Esophagus (tissue), 2 donors: ENCODE results near the gene PDE8A. TPM values are rescaled to one million over a fixed set of nuclear protein-coding genes. Genes with fewer than 3 reads are reported as not detected.

Experiments used
- H3K27ac ChIP-seq, 2 donors: one replicate each; pipeline ENCODE4 v1.5.1; 2013; ENCODE audit warnings: low read depth in 2 of 2, mild to moderate bottlenecking in 2 of 2, inconsistent platforms in 1 of 2, low read length in 1 of 2, moderate library complexity in 1 of 2
- H3K27me3 ChIP-seq, 2 donors: one replicate each; pipeline ENCODE4 v1.6.1; 2013; ENCODE audit warnings: low read length in 2 of 2, control low read depth in 1 of 2, mild to moderate bottlenecking in 1 of 2; ENCODE audit not compliant: insufficient read depth in 2 of 2, control insufficient read depth in 1 of 2
- H3K36me3 ChIP-seq, 2 donors: one replicate each; pipeline ENCODE4 v1.6.1; 2013; ENCODE audit warnings: low read length in 1 of 2; ENCODE audit not compliant: control insufficient read depth in 2 of 2, insufficient read depth in 2 of 2
- H3K4me1 ChIP-seq, 2 donors: one replicate each; pipeline ENCODE4 v1.6.1; 2013; ENCODE audit warnings: low read length in 1 of 2; ENCODE audit not compliant: control insufficient read depth in 2 of 2, insufficient read depth in 2 of 2
- H3K4me3 ChIP-seq, 2 donors: one replicate each; pipeline ENCODE4 v1.5.1; 2013; ENCODE audit warnings: low read length in 2 of 2, mild to moderate bottlenecking in 2 of 2, low read depth in 1 of 2, moderate library complexity in 1 of 2
- H3K9me3 ChIP-seq, 2 donors: one replicate each; pipeline ENCODE4 v1.6.1; 2013; ENCODE audit warnings: mild to moderate bottlenecking in 2 of 2, low read depth in 1 of 2, low read length in 1 of 2, moderate library complexity in 1 of 2; ENCODE audit not compliant: control insufficient read depth in 2 of 2, insufficient read depth in 1 of 2
- WGBS, 2 donors: extraction: QIAGEN DNeasy Blood & Tissue Kit; methylation state at CpG; one replicate each; pipeline ENCODE4 v1.1.7; 2013; 5-methylcytosine and 5-hydroxymethylcytosine counted together
- polyA plus RNA-seq, 2 donors: library from polyadenylated mRNA; stranded (reverse); fragments of 200-250 nt; gene quantifications; one replicate each; pipeline ENCODE4 v1.2.3, GENCODE V29; 2013
- donor health status: healthy with polysubstance abuse.
- donor health status: Bipolar disorder and iron deficiency.

PDE8A gene
- polyA plus RNA-seq, 2 donors = 6.6 to 10.1 TPM

DNA sequence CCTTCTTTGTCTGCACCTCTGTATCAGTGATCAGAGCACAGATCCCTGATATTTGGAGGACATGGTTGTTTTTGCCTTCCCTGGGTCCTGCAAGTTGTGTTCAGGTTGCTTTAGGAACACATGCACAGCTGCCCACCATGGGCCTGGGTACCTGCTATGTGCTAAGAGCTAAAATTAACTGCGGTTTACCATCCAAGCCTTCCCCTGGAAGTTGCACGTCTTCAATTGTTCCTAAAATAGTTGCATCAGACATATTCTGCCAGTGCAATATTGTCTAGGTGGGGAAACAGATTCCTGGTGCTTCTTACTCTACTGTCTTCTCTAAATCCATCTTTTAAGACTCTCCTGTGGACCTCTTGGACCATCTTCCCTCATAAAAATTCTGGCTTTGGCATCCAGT is 80.9 kb downstream of the PDE8A start:
- Histone ChIP-seq H3K36me3 (no peaks in the 10 kb centered on the region), H3K27me3 (no peaks in the 10 kb centered on the region), H3K27ac (no peak overlapping the region), H3K4me1 (no peaks in the 10 kb centered on the region), H3K4me3 (no peak overlapping the region), H3K9me3 (no peaks in the 10 kb centered on the region)
- WGBS, 2 donors = 90 to 94% methylated on average over 2 of the region's 2 CpGs

DNA sequence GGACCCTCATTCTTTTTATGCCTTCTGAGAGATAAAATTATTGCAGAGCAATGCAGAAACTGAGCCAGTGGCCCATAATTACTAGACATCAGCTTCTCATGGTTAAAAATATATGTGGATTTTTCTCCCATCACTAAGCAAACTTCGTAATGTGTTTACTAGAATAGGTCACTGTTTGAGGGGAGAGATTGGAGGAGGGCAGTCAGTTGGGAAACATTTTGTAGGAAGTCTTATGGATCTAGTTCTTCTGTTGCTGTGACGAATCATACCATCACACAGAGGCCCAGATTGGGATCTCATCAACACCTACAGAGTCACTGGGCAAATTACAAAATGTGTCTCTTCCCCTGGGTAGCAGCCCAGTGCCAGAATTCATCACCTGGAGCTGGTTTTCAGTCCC is 81.4 kb downstream of the PDE8A start:
- H3K27ac ChIP-seq = no peak overlapping the region
- no peaks in the 10 kb centered on the region for H3K4me1 ChIP-seq
- H3K36me3 ChIP-seq = peaks cover 0 to under 1% of the 10 kb centered on the region in 2 donors
- no peaks in the 10 kb centered on the region for H3K9me3 ChIP-seq
- no peaks in the 10 kb centered on the region for H3K27me3 ChIP-seq
- no peak overlapping the region for H3K4me3 ChIP-seq
- 93 to 97% methylated on average over 2 of the region's 2 CpGs for WGBS, 2 donors

DNA sequence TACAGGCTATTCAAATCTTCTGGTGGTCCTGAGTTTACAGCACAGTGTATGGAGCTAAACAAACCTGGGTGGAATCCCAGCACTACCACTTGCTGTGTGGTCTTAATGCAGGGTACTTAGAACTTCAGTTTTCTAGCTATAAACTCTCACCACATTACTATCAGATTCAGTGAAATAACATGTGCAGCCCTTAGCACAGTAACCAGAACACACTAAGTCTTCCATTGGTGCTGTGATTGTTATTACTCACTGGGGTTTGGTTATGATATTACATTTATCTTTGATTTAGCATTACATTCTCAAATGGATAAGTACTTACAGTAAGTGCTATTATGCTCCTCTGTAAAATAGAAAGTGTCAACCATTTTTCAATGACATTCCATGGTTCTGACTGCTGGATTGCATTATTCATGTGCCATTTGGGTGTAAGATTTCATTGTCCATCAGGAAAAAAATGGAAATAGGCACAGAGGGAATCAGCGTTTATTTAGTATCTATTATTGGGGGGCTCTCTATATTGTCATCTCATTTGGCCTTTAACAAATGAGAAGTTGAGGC is 81.9 kb downstream of the PDE8A start:
- peaks cover 0 to 3% of the 10 kb centered on the region in 2 donors for H3K36me3 ChIP-seq
- 96% methylated on average over 1 of the region's 1 CpG for WGBS, 2 donors
- H3K9me3 ChIP-seq = no peaks in the 10 kb centered on the region
- no peaks in the 10 kb centered on the region for H3K4me1 ChIP-seq
- no peaks in the 10 kb centered on the region for H3K27me3 ChIP-seq
- H3K4me3 ChIP-seq = no peak overlapping the region
- H3K27ac ChIP-seq = no peak overlapping the region

DNA sequence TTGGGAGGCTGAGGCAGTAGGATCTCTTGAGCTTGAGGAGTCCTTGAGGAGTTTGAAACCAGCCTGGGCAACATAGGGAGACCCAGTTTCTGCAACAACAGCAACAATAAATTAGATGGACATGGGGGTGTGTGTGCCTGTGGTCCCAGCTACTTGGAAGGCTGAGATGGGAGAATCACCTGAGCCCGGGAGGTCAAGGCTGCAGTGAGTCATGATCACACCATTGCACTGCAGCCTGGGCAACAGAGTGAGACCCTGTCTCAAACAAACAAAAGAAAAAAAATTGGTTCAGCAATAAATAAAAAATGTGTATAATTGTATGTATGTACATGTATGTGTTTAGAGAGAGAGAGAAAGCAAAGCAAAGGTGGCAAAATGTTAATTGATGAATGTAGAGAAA is 83.1 kb downstream of the PDE8A start:
- WGBS, 2 donors = 91 to 92% methylated on average over 1 of the region's 1 CpG
- H3K27ac ChIP-seq = no peak overlapping the region
- peaks cover 0 to 3% of the 10 kb centered on the region in 2 donors for H3K36me3 ChIP-seq
- H3K4me3 ChIP-seq = no peak overlapping the region
- H3K9me3 ChIP-seq = no peaks in the 10 kb centered on the region
- H3K4me1 ChIP-seq = no peaks in the 10 kb centered on the region
- H3K27me3 ChIP-seq = no peaks in the 10 kb centered on the region

DNA sequence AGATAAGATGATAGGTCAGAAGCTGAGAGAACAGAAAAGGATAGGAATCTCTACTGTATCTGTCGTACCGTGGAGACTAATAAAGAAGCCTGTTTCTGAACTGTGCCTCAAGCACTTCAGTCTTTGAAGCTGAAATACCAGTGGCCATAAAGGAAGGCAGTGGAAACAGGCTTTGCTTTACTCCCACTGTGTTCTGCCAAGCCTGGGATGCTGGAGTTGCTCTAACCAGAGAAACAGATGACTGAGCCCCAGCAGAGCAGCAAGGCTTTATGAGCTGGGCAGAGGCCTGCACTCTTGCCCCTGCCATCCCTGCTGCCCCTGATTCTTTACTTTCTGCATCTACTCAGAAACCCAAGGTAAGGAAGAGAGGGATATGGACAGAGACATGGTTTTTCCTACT is 89.4 kb downstream of the PDE8A start:
- Histone ChIP-seq H3K9me3 (no peaks in the 10 kb centered on the region), H3K4me1 (no peaks in the 10 kb centered on the region), H3K4me3 (no peak overlapping the region), H3K36me3 (peaks cover 0 to 3% of the 10 kb centered on the region in 2 donors), H3K27ac (no peak overlapping the region), H3K27me3 (no peaks in the 10 kb centered on the region)
- 93 to 98% methylated on average over 2 of the region's 2 CpGs for WGBS, 2 donors

DNA sequence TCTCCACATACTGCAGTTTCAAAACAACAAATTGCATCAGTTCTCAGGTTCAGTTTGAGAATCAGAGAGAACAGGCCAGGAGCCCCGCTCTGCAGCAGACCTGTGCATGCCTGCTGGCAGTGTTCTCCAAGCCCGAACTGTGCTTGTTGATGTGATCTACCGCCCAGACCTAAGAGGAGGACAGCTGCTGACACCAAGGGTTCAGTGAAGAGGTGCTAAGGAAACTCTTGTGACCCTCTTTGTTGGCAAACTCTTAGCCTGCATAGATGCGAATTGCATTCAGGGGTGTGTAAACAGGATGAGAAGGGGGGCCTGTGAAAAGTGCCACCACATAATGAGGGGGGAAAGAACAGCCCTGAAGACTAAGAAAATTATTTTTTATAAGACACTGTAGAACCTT is 89.8 kb downstream of the PDE8A start:
- Histone ChIP-seq H3K36me3 (peaks cover 0 to 3% of the 10 kb centered on the region in 2 donors), H3K27ac (no peak overlapping the region), H3K9me3 (no peaks in the 10 kb centered on the region), H3K4me1 (no peaks in the 10 kb centered on the region), H3K27me3 (no peaks in the 10 kb centered on the region), H3K4me3 (no peak overlapping the region)
- 89 to 95% methylated on average over 4 of the region's 4 CpGs for WGBS, 2 donors

DNA sequence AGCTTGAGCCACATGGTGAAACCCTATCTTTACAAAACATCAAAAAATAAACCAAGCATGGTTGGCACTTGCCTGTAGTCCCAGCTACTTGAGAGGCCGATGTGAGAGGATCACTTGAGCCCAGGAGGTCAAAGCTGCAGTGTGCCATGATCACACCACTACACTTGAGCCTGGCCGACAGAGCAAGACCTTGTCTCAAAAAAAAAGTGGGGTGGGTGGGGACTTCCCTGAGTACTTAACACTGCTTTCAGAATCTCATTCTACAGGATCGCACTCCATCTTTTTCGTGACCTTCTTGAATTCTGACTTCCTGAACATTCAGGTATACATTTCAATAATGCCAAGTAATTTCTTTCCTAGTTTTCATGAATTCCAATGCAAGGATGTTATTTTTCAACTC is 91.3 kb downstream of the PDE8A start:
- Histone ChIP-seq H3K4me3 (no peak overlapping the region), H3K9me3 (no peaks in the 10 kb centered on the region), H3K27ac (no peak overlapping the region), H3K36me3 (peaks cover 0 to 3% of the 10 kb centered on the region in 2 donors), H3K4me1 (no peaks in the 10 kb centered on the region), H3K27me3 (no peaks in the 10 kb centered on the region)
- 87 to 91% methylated on average over 4 of the region's 4 CpGs for WGBS, 2 donors

DNA sequence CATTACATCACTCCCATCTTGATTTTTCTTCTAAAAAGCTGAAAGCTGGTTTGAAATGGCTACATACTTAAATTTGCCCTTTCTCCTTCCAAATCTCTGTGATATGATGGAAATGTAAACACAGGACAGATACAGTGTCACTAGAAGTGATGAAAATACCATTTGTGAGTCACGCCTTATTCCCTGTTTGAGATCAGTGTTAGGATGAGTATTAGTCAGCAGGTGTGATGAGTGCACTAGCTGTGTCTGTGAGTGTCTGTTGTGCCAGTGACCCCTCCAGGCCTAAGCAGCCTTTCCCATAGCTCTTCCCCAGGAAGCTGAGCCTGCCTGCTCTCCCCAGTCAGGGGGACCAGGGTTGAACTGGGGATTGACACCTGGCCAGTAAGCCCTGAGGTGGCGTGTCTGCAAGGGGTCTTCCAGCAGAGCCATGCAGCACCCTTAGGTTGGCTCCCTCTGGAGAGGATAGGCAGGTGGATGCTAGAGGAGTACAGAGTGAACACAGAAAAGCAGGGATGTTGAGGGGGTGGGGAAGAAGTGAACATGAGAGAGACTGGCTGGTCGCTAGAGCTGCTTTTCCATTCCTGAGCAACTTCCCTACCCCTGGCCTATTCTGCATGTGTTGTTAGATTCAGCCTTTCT is 92.0 kb downstream of the PDE8A start:
- Histone ChIP-seq H3K27me3 (no peaks in the 10 kb centered on the region), H3K36me3 (no peaks in the 10 kb centered on the region), H3K27ac (no peak overlapping the region), H3K4me1 (no peaks in the 10 kb centered on the region), H3K9me3 (no peaks in the 10 kb centered on the region), H3K4me3 (no peak overlapping the region)
- 88 to 90% methylated on average over 3 of the region's 3 CpGs for WGBS, 2 donors

DNA sequence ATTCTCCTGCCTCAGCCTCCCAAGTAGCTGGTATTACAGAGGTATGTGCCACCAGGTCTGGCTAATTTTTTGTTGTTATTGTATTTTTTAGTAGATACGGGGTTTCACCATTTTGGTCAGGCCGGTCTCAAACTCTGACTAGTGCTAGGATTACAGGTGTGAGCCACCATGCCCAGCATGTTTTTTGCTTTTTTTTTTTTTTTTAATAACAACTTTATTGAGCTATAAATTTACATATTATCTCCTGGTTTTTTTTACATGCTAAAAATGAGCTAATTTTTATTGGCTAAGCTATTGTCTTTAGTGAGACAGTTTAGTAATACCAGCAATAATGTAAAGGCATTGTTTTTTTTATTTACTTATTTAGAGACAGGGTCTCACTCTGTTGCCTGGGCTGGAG is 105.2 kb downstream of the PDE8A start:
- Histone ChIP-seq H3K27ac (no peak overlapping the region), H3K36me3 (peaks cover 2% of the 10 kb centered on the region in 2 donors), H3K4me1 (no peaks in the 10 kb centered on the region), H3K9me3 (no peaks in the 10 kb centered on the region), H3K27me3 (no peaks in the 10 kb centered on the region), H3K4me3 (no peak overlapping the region)
- WGBS, 2 donors = 97 to 100% methylated on average over 2 of the region's 2 CpGs

DNA sequence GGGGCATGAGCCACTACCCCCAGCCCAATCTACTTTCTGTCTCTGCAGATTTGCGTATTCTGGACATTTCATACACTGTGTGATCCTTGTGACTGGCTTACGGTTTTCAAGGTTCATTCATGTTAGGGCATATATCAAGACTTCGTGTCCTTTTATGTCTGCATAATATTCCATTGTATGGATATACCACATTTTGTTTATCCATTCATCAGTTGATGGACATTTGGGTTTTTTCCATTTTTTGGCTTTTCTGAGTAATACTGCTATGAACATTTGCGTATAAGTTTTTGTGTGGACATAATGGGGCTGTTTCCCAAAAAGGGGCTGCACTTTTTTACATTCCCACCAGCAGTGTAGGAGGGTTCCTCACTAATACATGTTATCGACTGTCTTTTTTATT is 106.6 kb downstream of the PDE8A start:
- H3K27ac ChIP-seq = no peak overlapping the region
- no peaks in the 10 kb centered on the region for H3K27me3 ChIP-seq

More for the DNA sequence above, 106.6 kb downstream of the PDE8A start:
- Histone ChIP-seq H3K4me1 (no peaks in the 10 kb centered on the region), H3K9me3 (no peaks in the 10 kb centered on the region), H3K36me3 (peaks cover 2 to 6% of the 10 kb centered on the region in 2 donors), H3K4me3 (no peak overlapping the region)
- 79 to 86% methylated on average over 5 of the region's 5 CpGs for WGBS, 2 donors
